ENCODE measurements around the gene ALDH1A2. TPM values are rescaled to one million over a fixed set of nuclear protein-coding genes. Genes with fewer than 3 reads are reported as not detected.

Gene ALDH1A2
- total and polyA plus RNA-seq, 12 donors, result 1.8 to 277 (median 8.3) TPM

GRCh38 chr15:58103482-58103881 lies 38.0 kb upstream of the ALDH1A2 start:
- Histone ChIP-seq H3K9me3 (replicated peaks in 1 of 3) (no peaks in the 10 kb centered on the region), H3K4me3 (no peak overlapping the region), H3K27ac (no peak overlapping the region), H3K27me3 (peaks cover 21% of the 10 kb centered on the region), H3K4me1 (replicated peaks in 1 of 2) (no peaks in the 10 kb centered on the region), H3K36me3 (replicated peaks in 1 of 2) (no peaks in the 10 kb centered on the region)
- intact Hi-C loops (cut with DNase I), result no loop called here
- TF ChIP-seq, protein P1, sequence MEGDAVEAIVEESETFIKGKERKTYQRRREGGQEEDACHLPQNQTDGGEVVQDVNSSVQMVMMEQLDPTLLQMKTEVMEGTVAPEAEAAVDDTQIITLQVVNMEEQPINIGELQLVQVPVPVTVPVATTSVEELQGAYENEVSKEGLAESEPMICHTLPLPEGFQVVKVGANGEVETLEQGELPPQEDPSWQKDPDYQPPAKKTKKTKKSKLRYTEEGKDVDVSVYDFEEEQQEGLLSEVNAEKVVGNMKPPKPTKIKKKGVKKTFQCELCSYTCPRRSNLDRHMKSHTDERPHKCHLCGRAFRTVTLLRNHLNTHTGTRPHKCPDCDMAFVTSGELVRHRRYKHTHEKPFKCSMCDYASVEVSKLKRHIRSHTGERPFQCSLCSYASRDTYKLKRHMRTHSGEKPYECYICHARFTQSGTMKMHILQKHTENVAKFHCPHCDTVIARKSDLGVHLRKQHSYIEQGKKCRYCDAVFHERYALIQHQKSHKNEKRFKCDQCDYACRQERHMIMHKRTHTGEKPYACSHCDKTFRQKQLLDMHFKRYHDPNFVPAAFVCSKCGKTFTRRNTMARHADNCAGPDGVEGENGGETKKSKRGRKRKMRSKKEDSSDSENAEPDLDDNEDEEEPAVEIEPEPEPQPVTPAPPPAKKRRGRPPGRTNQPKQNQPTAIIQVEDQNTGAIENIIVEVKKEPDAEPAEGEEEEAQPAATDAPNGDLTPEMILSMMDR (IDR thresholded peaks at IDR 0.05), result no peak
- TF ChIP-seq POLR2A (IDR thresholded peaks at IDR 0.05), result no peak
- no peak for DNase-seq

DNA sequence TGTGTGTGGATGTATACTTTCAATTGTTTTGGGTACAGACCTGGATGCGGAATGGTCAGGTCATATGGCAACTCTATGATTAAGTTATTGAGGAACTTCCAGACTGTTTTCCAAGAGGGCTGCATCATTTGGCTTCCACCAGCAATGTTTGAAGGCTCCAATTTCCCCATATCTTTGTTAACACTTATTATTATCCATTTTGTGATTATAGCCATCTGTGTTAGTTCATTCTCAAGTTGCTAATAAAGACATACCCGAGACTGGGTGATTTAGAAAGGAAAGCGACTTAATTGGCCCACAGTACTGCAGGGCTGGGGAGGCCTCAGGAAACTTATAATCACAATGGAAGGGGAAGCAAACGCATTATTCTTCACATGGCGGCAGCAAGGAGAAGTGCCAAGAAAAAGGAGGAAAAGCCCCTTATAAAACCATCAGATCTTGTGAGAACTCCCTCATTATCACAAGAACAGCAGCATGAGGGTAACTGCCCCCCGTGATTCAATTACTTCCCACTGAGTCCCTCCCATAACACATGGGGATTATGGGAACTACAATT lies 31.1 kb upstream of the ALDH1A2 start:
- TF ChIP-seq POLR2A (IDR thresholded peaks at IDR 0.05), result no peak
- TF ChIP-seq, protein P1 (IDR thresholded peaks at IDR 0.05), result no peak
- Histone ChIP-seq H3K27me3 (peaks cover 2% of the 10 kb centered on the region), H3K36me3 (replicated peaks in 1 of 2) (no peaks in the 10 kb centered on the region), H3K4me3 (no peak overlapping the region), H3K27ac (no peak overlapping the region), H3K9me3 (replicated peaks in 1 of 3) (peaks cover 0 to 4% (median 0%) of the 10 kb centered on the region in 3 donors), H3K4me1 (replicated peaks in 1 of 2) (no peaks in the 10 kb centered on the region)
- 75 to 85% (median 84%) methylated on average over 6 of the region's 6 CpGs for WGBS, 4 donors
- no peak for DNase-seq
- intact Hi-C loops (cut with DNase I), result no loop called here

GRCh38 chr15:58095415-58095814 lies 29.9 kb upstream of the ALDH1A2 start:
- no peak for DNase-seq
- intact Hi-C loops (cut with DNase I), result no loop called here
- Histone ChIP-seq H3K27me3 (no peaks in the 10 kb centered on the region), H3K9me3 (replicated peaks in 1 of 3) (peaks cover 0 to 4% (median 2%) of the 10 kb centered on the region in 3 donors), H3K4me1 (replicated peaks in 1 of 2) (no peaks in the 10 kb centered on the region), H3K27ac (no peak overlapping the region), H3K36me3 (replicated peaks in 1 of 2) (no peaks in the 10 kb centered on the region), H3K4me3 (no peak overlapping the region)
- 67 to 71% (median 70%) methylated on average over 2 of the region's 2 CpGs for whole genome bisulfite sequencing, 4 donors
- TF ChIP-seq, protein P1 (IDR thresholded peaks at IDR 0.05), result no peak
- TF ChIP-seq POLR2A (IDR thresholded peaks at IDR 0.05), result no peak

DNA sequence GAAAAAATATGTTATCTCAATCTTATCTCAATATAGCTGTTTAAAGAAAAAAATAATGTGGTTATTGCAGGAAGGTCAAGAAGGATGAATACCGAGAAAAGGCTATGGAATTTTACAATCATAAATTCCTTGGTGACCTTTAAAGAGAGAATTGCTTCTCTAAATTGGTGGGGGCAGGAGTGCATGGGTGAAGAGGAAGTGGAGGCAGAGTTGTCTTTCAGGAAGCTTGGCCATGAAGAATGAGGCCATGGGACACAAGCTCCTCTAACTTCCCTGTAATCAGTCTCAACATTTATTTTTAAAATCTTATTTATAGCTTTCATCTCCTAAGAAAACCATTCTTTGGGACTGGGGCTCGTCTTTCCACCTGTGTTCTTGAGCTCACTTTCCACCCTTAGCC lies 22.4 kb upstream of the ALDH1A2 start:
- Histone ChIP-seq H3K4me3 (no peak overlapping the region), H3K9me3 (replicated peaks in 1 of 3) (peaks cover 0 to 4% (median 2%) of the 10 kb centered on the region in 3 donors), H3K27me3 (peaks cover 3% of the 10 kb centered on the region), H3K36me3 (replicated peaks in 1 of 2) (no peaks in the 10 kb centered on the region), H3K27ac (no peak overlapping the region), H3K4me1 (replicated peaks in 1 of 2) (no peaks in the 10 kb centered on the region)
- DNase-seq, result no peak
- TF ChIP-seq POLR2A (IDR thresholded peaks at IDR 0.05), result no peak
- TF ChIP-seq, protein P1 (IDR thresholded peaks at IDR 0.05), result no peak
- 39 to 56% (median 41%) methylated on average over 2 of the region's 2 CpGs for WGBS, 4 donors
- intact Hi-C loops (cut with DNase I), result no loop called here

All from adrenal gland (tissue), 12 donors.